Natural killer cell treated with Interleukin-12 subunit alpha and Interleukin-12 subunit beta and Interleukin-15 and Interleukin-18, amount 100 ng/mL, for 72 hours (primary cell): ENCODE results near the gene HLA-DQB1. TPM values are rescaled to one million over a fixed set of nuclear protein-coding genes. Genes with fewer than 3 reads are reported as not detected.

ENCODE experiments used
- ATAC-seq, 2 donors: fragments of 150-1000 bp; cut with Tn5 transposase in 1 of 2; sonication (Bioruptor Pico), chemical (Tn5 transposase) in 1 of 2; 2 replicates each; pipeline ENCODE4 v1.10.0; 2021
- DNase-seq: peaks from one replicate; pipeline ENCODE4 v3.0.0; 2022; ENCODE audit warnings: low spot score
- H3K27ac Mint-ChIP-seq, 2 donors: 1 replicate in 1 of 2; 2 replicates in 1 of 2; pipeline ENCODE4 v1.8.0; 2022; ENCODE audit warnings: mixed read lengths in 2 of 2, mild to moderate bottlenecking in 1 of 2, moderate library complexity in 1 of 2
- H3K27me3 Mint-ChIP-seq, 2 donors: 1 replicate in 1 of 2; 2 replicates in 1 of 2; pipeline ENCODE4 v1.8.0; 2022; ENCODE audit warnings: mixed read lengths in 2 of 2
- H3K36me3 Mint-ChIP-seq: one replicate; pipeline ENCODE4 v1.8.0; 2022; ENCODE audit warnings: mixed read lengths
- H3K4me1 Mint-ChIP-seq, 2 donors: 1 replicate in 1 of 2; 2 replicates in 1 of 2; pipeline ENCODE4 v1.8.0; 2022; ENCODE audit warnings: low read depth in 2 of 2, mixed read lengths in 2 of 2, mild to moderate bottlenecking in 1 of 2
- H3K4me3 Mint-ChIP-seq: one replicate; pipeline ENCODE4 v1.8.0; 2022; ENCODE audit warnings: mixed read lengths
- H3K9me3 Mint-ChIP-seq: 2 replicates; pipeline ENCODE4 v1.8.0; 2022; ENCODE audit warnings: mixed read lengths
- total RNA-seq, 2 donors: library from RNA; stranded (reverse); gene quantifications; one replicate each; pipeline ENCODE4 v1.2.3, GENCODE V29; 2022

The HLA-DQB1 gene
- total RNA-seq, 2 donors from 2014 or later: 21.0 to 48.6 TPM

DNA sequence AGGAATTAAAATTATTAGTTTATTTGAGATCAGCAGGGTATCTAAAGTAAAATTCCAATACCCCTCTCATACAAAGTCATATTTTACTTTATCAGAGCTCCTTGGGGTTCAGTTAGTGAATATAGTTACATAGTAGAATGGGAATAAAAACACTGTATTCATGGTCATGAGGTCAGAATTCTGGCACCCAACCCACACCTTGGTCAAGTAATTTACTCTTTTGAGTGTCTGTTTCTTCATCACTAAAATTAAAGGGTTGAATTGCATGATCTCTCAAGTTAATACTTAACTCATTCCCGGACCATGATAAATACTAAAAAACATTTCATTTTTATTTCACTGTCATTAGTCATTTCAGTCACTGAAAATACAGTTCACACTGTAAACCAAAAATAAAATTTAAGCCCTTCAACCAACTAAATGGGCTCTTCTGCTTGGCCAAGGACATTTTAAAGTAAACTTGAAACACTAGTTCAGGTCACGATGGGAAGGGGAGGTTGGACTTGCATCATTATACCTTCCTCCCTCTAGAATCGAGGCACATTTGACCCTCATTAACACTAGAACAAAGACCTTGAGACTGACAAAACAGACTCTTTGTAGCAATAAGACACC is 55.7 kb downstream of the HLA-DQB1 start:
- Mint-ChIP-seq H3K27me3 (peaks cover 0 to 4% of the 10 kb centered on the region in 2 donors), H3K9me3 (no peaks in the 10 kb centered on the region), H3K4me1 (peaks cover 11 to 28% of the 10 kb centered on the region in 2 donors), H3K27ac (no peak overlapping the region), H3K4me3 (peak overlapping the region; percentile 55), H3K36me3 (peaks cover 4% of the 10 kb centered on the region)
- DNase-seq: no peak
- ATAC-seq: no peak

DNA sequence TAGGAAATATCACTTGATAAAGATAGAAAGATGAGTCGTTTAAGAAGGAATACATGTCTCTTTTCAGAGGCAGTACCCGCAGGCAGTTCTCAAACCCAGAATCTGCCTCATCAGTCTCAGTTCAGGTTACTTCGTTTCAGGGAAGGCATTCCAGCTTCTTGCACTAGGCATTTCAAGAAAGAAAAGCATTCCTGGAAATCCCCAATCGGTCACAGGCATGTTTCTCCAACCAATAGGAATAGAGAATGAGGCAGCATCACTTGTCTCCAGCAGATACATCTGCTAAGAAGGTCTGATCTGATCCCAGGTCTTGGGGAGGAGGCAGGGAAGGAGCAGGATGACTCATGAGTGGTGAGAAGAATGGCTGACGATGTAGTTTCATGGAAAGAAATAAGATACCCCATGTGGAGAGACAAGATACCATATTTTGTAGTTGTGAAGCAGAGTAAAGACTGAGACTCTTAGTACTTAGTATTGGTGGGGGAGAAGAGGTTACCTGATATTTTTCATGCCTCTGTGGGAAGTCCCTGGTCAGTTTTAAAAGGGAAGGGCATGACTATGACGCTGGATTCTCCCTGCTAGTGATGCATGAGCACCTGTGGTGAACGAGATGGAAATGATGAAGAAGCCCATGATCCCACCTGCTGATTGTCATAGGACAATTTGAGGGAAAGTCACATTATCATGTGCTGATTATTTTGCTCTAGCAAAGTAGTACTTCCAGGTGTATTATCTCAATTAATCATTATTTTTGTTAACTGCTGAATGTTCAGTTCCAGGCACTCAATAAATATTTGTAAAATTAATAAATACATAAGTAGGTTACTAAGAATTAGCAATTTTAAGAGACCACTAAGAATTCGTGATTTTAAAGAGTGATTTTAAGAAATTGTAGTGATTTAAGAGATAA is 56.5 kb downstream of the HLA-DQB1 start:
- Mint-ChIP-seq H3K36me3 (peaks cover 4% of the 10 kb centered on the region), H3K4me1 (peaks cover 8 to 23% of the 10 kb centered on the region in 2 donors), H3K27me3 (peaks cover 0 to 4% of the 10 kb centered on the region in 2 donors), H3K4me3 (no peak overlapping the region), H3K9me3 (no peaks in the 10 kb centered on the region), H3K27ac (no peak overlapping the region)
- DNase-seq (peak; percentile 60), ATAC-seq (peak; percentile 99 to 100)

Other genes starting within 250 kb of the HLA-DQB1 start
- gene HLA-DRA, start 226.8 kb downstream of the HLA-DQB1 start, total RNA-seq: 100 to 1,000 TPM in 1 of 2 donors, 10 to 100 TPM in 1; 28.4 to 184 TPM
- gene HLA-DRB5, start 136.4 kb downstream of the HLA-DQB1 start, total RNA-seq: 10 to 100 TPM; 15.9 to 53.6 TPM
- 100 to 1,000 TPM in 1 of 2 donors, 10 to 100 TPM in 1; 69.9 to 117 TPM for gene HLA-DRB1, start 76.8 kb downstream of the HLA-DQB1 start, total RNA-seq
- 10 to 100 TPM in 1 of 2 donors, 1 to 10 TPM in 1; 7.8 to 92.0 TPM for gene HLA-DQA1, start 29.3 kb downstream of the HLA-DQB1 start, total RNA-seq
- gene HLA-DQA2, start 74.7 kb upstream of the HLA-DQB1 start, total RNA-seq: 10 to 100 TPM in 1 of 2 donors, 1 to 10 TPM in 1; 1.2 to 10.9 TPM
- 1 to 10 TPM in 1 of 2 donors, under 1 TPM in 1; 0.88 to 7.4 TPM for gene HLA-DQB2, start 96.9 kb upstream of the HLA-DQB1 start, total RNA-seq
- 10 to 100 TPM in 1 of 2 donors, 1 to 10 TPM in 1; 3.3 to 13.9 TPM for gene HLA-DOB, start 150.3 kb upstream of the HLA-DQB1 start, total RNA-seq
- gene TAP2, start 172.1 kb upstream of the HLA-DQB1 start, total RNA-seq: 100 to 1,000 TPM; 220 to 252 TPM
- 100 to 1,000 TPM; 259 to 356 TPM for gene PSMB8, start 177.4 kb upstream of the HLA-DQB1 start, total RNA-seq
- gene TAP1, start 187.0 kb upstream of the HLA-DQB1 start, total RNA-seq: 100 to 1,000 TPM; 512 to 588 TPM
- 100 to 1,000 TPM; 212 to 401 TPM for gene PSMB9, start 187.5 kb upstream of the HLA-DQB1 start, total RNA-seq